ENCODE data around the gene MRFAP1L1. TPM values are rescaled to one million over a fixed set of nuclear protein-coding genes. Genes with fewer than 3 reads are reported as not detected.
A peak's percentile ranks its signal among the peaks of the same experiment; 100 is the strongest.
"Not testable (repeated sequence)": the region's sequence is repeated elsewhere in the genome, so short reads cannot be mapped to it uniquely, and the experiment has no call there.

Gene MRFAP1L1
- 46.6 TPM for total RNA-seq
- long read RNA-seq, transcript MRFAP1L1-201 (2 exons, 1,593 nt), result major isoform, 44 of 60 reads
- long read RNA-seq, transcript MRFAP1L1-202 (1 exons, 2,127 nt), result minor isoform, 12 of 60 reads
- long read RNA-seq, partial matches to known transcripts, result 0 of 60 reads
- long read RNA-seq, other reads (novel, unspliced or antisense), result 4 of 60 reads

DNA sequence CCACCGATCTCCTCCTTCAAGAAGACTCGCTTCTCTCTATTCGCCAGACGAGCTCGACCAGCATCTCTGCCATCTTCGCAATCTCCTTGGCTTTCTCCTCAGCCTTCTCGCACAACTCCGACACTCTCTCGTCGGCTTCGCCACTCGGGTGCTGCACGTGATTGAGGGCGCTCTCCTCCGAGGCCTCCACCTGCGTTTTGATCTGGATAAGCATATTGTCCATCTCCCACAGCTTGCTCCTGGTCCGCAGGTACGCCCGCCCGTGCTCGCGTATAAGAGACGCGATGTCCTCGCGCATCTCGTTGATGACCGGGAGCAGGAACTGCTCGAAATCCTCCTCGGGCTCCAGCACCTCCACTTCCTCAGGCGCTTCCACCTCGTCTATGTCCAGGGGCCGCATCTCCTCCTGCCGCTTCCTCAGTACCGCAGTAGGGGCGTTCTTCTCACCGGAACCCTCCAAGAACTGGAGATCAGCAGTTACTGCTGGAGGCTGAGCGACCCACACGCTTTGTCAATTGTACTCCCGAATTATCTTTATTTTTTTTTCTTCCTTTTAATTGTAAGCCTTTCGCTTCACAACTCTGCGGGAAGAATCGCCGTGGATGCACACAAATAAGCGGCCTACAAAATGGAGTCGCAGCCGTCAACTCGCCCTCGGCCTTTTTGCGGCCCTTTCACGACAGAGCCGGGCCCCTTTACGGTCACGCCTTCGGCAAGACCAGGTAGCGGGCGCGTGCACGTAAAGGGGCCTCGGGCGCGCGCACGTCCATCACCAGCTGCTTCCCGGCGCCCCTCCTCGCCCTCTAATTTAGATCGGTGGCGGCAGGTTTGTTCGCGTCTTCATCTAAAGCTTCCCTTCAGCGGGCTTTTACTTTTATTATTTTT, at the start of gene MRFAP1L1:
MRFAP1L1 (minus strand) TSS at position 636 of the 885 bp plus-strand sequence; CDS start at position 400, 236 bp downstream.
- intact Hi-C loops (cut with DNase I), result no loop called here
- H3K27ac ChIP-seq, result peak within 1 kb of the TSS; percentile 86
- TF ChIP-seq, protein P1, sequence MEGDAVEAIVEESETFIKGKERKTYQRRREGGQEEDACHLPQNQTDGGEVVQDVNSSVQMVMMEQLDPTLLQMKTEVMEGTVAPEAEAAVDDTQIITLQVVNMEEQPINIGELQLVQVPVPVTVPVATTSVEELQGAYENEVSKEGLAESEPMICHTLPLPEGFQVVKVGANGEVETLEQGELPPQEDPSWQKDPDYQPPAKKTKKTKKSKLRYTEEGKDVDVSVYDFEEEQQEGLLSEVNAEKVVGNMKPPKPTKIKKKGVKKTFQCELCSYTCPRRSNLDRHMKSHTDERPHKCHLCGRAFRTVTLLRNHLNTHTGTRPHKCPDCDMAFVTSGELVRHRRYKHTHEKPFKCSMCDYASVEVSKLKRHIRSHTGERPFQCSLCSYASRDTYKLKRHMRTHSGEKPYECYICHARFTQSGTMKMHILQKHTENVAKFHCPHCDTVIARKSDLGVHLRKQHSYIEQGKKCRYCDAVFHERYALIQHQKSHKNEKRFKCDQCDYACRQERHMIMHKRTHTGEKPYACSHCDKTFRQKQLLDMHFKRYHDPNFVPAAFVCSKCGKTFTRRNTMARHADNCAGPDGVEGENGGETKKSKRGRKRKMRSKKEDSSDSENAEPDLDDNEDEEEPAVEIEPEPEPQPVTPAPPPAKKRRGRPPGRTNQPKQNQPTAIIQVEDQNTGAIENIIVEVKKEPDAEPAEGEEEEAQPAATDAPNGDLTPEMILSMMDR (IDR thresholded peaks at IDR 0.05), result peak; percentile 18

DNA sequence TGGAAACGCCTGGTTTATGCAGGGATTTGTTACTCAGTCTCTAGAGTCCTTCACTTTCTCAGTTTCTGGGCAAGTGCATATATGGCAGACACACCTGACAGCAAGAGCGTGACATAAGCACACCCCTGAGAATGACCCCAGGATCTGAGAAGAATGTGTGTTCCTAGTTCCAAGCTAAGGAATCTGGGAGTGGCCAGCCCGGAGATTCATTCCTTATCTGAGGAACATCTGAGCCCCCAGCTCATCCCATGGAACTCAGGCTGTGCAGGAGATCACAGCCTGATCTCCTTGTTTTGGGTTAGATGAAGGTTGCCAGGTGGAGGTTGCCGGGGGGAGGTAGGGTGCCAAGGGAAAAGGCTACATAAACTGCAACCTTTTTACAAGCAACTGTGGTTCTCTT, 49.1 kb upstream of the MRFAP1L1 start:
- Histone ChIP-seq H3K27ac (no peak overlapping the region), H3K36me3 (no peaks in the 10 kb centered on the region), H3K4me3 (no peak overlapping the region), H3K4me1 (no peaks in the 10 kb centered on the region), H3K27me3 (no peaks in the 10 kb centered on the region), H3K9me3 (no peaks in the 10 kb centered on the region)
- ATAC-seq (no peak), DNase-seq (no peak)
- intact Hi-C loops (cut with DNase I), result no loop called here
- TF ChIP-seq, protein P1 (IDR thresholded peaks at IDR 0.05), result no peak

More for the DNA sequence above, at the start of gene MRFAP1L1:
- Histone ChIP-seq H3K4me1 (peaks cover 29% of the 10 kb centered on the region), H3K36me3 (no peaks in the 10 kb centered on the region), H3K4me3 (peak within 1 kb of the TSS; percentile 98), H3K9me3 (no peaks in the 10 kb centered on the region), H3K27me3 (no peaks in the 10 kb centered on the region)
- peak; percentile 99 for ATAC-seq
- peak; percentile 98 for DNase-seq

DNA sequence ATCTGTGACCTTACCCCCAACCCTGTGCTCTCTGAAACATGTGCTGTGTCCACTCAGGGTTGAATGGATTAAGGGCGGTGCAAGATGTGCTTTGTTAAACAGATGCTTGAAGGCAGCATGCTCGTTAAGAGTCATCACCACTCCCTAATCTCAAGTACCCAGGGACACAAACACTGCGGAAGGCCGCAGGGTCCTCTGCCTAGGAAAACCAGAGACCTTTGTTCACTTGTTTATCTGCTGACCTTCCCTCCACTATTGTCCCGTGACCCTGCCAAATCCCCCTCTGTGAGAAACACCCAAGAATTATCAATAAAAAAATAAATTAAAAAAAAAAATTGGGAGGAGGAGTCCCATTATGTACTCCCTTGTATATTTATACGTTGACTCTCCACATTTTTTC, 46.7 kb upstream of the MRFAP1L1 start:
- intact Hi-C loops (cut with DNase I); H3K27me3 ChIP-seq; H3K27ac ChIP-seq; H3K9me3 ChIP-seq; H3K36me3 ChIP-seq; ATAC-seq; H3K4me1 ChIP-seq; DNase-seq; H3K4me3 ChIP-seq: not testable (repeated sequence)

DNA sequence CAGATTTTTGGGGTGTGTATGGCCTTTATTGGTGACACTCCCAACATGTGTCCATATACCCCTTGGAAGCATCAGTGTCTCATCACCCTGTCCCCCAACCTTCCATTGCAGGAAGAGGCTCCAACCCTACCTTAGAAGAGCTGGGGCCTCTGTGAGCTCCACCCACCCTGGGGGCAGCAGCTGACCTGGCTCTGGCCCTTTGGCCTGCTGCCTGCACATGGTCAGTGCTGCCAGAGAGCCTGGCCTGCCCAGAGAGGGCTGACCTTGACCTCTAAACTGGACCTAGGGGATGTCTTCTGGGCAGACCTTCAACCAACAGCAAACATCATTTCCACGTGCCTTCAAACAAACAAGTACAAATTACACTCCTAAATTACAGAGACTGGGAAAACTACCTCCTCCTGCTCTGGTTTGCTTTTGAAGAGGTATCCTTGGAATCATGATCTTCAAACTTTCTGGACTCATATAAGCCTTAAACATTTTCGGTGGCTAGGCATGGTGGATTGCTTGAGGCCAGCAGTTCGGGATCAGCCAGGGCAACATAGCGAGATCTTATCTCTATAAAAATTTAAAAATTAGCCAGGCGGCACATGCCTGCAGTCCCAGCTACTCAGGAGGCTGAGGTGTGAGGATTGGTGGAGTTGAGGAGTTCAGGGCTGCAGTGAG, 45.6 kb upstream of the MRFAP1L1 start:
- H3K36me3 ChIP-seq, result no peaks in the 10 kb centered on the region
- no peaks in the 10 kb centered on the region for H3K9me3 ChIP-seq
- DNase-seq (no peak), ATAC-seq (no peak)
- intact Hi-C loops (cut with DNase I), result no loop called here
- peaks cover 8% of the 10 kb centered on the region for H3K4me1 ChIP-seq
- TF ChIP-seq, protein P1 (IDR thresholded peaks at IDR 0.05), result no peak
- H3K27ac ChIP-seq, result no peak overlapping the region
- H3K27me3 ChIP-seq, result no peaks in the 10 kb centered on the region
- H3K4me3 ChIP-seq, result no peak overlapping the region

- Histone ChIP-seq H3K27me3 (no peaks in the 10 kb centered on the region), H3K27ac (no peak overlapping the region), H3K36me3 (no peaks in the 10 kb centered on the region), H3K9me3 (no peaks in the 10 kb centered on the region), H3K4me1 (peaks cover 11% of the 10 kb centered on the region), H3K4me3 (no peak overlapping the region)
- ATAC-seq (no peak), DNase-seq (no peak)
- TF ChIP-seq, protein P1 (IDR thresholded peaks at IDR 0.05), result no peak
- intact Hi-C loops (cut with DNase I), result no loop called here
Observed at GRCh38 chr4:6754481-6755087, 44.9 kb upstream of the MRFAP1L1 start.

All from upper lobe of right lung (tissue), 1 donor.